Measurements from ENCODE around the gene SOCS1.

- no peak for TF ChIP-seq CTCF (conservative IDR thresholded peaks at IDR 0.05; ENCODE audit: low read depth, low read length)
- TF ChIP-seq EZH2phosphoT487 (IDR thresholded peaks at IDR 0.05; ENCODE audit: borderline replicate concordance, low read length) = peak; percentile 56; the same call in 1 of the 2 replicates
- no peak for TF ChIP-seq EZH2 (IDR thresholded peaks at IDR 0.05; ENCODE audit: low read length, unreplicated experiment)
Measured at GRCh38 chr16:11254913-11255736, 879 bp downstream of the SOCS1 start.

All from PC-3 (cell line).